AG04449 (cell line): ENCODE data around the gene ANAPC2.

Experiments used
- CTCF ChIA-PET: fragments of 350-600 bp; formaldehyde crosslinking; extraction: SDS; loops from one replicate; lab custom pipeline; 2021; ENCODE audit warnings: antibody characterized with exemption; lab: Yijun Ruan, JAX
- POLR2A ChIA-PET: fragments of 400-600, 350-600 bp; formaldehyde crosslinking; extraction: SDS; loops from one replicate; lab custom pipeline; 2020; ENCODE audit warnings: antibody characterized with exemption, inconsistent platforms; lab: Yijun Ruan, JAX
- DNase-seq: peaks from one replicate; pipeline ENCODE4 v3.0.0-alpha.2; 2010; ENCODE audit warnings: low read depth, low spot score
- H3K4me3 ChIP-seq: 2 replicates; pipeline ENCODE4 v1.5.1; 2011; ENCODE audit warnings: low read depth, mild to moderate bottlenecking, control low read depth, low read length
- CTCF ChIP-seq: IDR thresholded peaks from one replicate; pipeline ENCODE4 v1.5.1; 2011; ENCODE audit warnings: mild to moderate bottlenecking, moderate library complexity, low read length, control low read depth, inconsistent platforms; ENCODE audit not compliant: insufficient read depth; ENCODE audit errors: missing control alignments

ANAPC2 gene

GRCh38 chr9:137147793-137148160 lies 40.6 kb downstream of the ANAPC2 start:
- DNase-seq = no peak
- TF ChIP-seq CTCF = no peak
- CTCF ChIA-PET = no interaction called here

GRCh38 chr9:137147091-137147792 lies 41.1 kb downstream of the ANAPC2 start:
- ChIA-PET POLR2A (no interaction called here), CTCF (no interaction called here)
- H3K4me3 ChIP-seq = no peak overlapping the region
- no peak for TF ChIP-seq CTCF
- DNase-seq = no peak

More at GRCh38 chr9:137147793-137148160, 40.6 kb downstream of the ANAPC2 start:
- POLR2A ChIA-PET = no interaction called here
- no peak overlapping the region for H3K4me3 ChIP-seq

DNA sequence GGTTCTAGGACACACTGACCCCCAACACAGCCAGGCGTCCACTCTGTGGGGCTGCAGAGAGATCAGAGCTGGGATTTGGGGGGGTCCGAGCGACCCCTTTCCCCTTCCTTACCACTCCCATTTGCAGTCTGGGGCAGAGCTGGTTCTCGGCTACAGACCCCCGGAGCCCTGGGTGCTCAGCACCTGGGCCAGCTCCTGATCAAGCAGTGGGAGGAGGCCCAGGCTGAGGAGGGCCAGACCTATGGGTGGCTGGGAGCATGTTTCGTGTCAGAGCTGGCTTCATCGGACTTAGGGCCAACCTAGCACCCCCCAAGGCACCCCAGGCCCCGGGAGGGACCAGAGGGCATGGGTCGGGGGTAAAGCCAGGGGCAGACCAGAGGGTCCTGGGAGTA lies 41.8 kb downstream of the ANAPC2 start:
- no peak for DNase-seq
- CTCF ChIA-PET = no interaction called here
- POLR2A ChIA-PET = no interaction called here
- H3K4me3 ChIP-seq = no peak overlapping the region
- TF ChIP-seq CTCF = no peak

DNA sequence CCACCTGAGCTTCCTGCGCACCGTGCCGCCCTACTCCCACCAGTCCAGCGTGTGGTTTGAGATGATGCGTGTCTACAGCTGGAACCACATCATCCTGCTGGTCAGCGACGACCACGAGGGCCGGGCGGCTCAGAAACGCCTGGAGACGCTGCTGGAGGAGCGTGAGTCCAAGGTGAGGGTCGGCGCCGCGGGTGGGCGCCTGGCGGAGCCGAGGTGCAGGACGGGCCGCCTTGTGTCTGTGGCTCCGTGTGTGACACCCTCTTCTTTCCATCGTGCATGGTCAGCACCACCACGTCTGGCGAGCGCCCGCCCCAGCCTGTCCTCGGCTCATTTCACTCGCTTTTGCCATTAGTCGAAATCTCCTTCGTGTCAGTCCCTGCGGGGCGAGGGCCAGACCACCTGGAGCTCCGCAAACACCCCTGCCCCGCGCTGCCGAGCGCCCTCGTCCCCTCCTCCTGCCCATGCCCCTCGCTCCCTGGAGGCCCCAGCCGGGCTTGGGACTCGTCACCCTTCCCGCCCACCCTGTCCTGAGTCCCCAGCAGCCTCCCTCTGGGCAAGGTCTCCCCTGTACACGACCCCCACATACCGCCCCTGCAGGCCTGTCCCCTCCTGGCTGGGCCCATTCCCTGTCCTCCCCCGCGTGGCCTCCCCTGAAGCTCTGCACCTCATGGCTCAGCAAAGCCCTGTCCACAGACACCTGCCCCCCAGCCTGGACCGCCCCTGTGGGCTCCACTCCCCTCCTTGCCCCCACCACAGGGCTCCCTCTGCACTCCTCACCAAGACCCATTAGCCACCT lies 42.4 kb downstream of the ANAPC2 start:
- no peak overlapping the region for H3K4me3 ChIP-seq
- no peak for TF ChIP-seq CTCF
- no peak for DNase-seq
- POLR2A ChIA-PET = no interaction called here
- CTCF ChIA-PET = no interaction called here

DNA sequence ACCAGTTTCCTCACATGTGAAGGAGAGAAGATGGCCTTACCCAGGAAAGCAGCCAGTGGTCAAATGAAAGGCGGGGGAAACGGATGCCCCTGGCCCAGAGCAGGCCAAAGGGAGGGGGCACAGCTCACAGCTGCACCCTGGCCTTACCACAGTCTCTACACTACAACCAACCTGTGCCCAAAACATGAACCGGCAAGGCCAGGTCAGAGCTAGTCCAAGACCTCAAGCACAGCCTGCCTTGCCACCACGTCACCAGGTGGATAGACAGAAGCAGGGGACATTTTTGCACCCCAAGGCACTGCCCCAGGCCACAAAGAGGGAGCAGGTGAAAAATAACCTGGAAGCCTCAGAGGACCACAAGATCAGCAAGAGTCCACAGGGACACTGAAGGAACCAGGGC lies 44.9 kb downstream of the ANAPC2 start:
- ChIA-PET CTCF (no interaction called here), POLR2A (interaction anchor here (1.0 kb wide), 1 partner anchor 14 kb away, joined by 4 read pairs; no protein-coding TSS in a partner anchor)
- TF ChIP-seq CTCF = no peak
- no peak overlapping the region for H3K4me3 ChIP-seq
- no peak for DNase-seq
